C4-2B (cell line): ENCODE results near the gene CD6.

Experiments used
- CTCF ChIP-seq: fragments of 450-650 bp; conservative IDR thresholded peaks from 2 replicates; pipeline ENCODE4 v1.5.1; 2017; ENCODE audit warnings: mild to moderate bottlenecking
- ZFX ChIP-seq: fragments of 450-650 bp; IDR thresholded peaks from 2 replicates; pipeline ENCODE4 v1.6.1; 2017

- no peak for TF ChIP-seq CTCF
- TF ChIP-seq ZFX: no peak
These were observed 39.2 kb downstream of the CD6 start for GRCh38 chr11:61010466-61011228.
